Ovary (tissue), 3 donors: ENCODE data around the gene EML1.

ENCODE experiments used
- CTCF ChIP-seq, 3 donors: fragments of 450-650 bp in 2 of 3; fragments of 200-600 bp in 1 of 3; IDR thresholded peaks; one replicate each; pipeline versions ENCODE4 v1.5.1 to v1.8.0; 2016 to 2022; ENCODE audit warnings: antibody characterized with exemption in 3 of 3, mild to moderate bottlenecking in 1 of 3
- EP300 ChIP-seq: sonication (generic); formaldehyde crosslinking; IDR thresholded peaks from one replicate; pipeline ENCODE4 v1.6.1; 2017; ENCODE audit warnings: antibody characterized with exemption
- donor health status: DM: no; HTN: no; CAD: no.

- TF ChIP-seq EP300 (no peak), CTCF (IDR thresholded peaks at IDR 0.05) (no peak)
These were observed 151.0 kb downstream of the EML1 start for GRCh38 chr14:99944241-99944651.
